Vagina (tissue), 2 donors: ENCODE results near the gene KRT20. TPM values are rescaled to one million over a fixed set of nuclear protein-coding genes. Genes with fewer than 3 reads are reported as not detected.
"Not testable (repeated sequence)": the region's sequence is repeated elsewhere in the genome, so short reads cannot be mapped to it uniquely, and the experiment has no call there.

Experiments
- DNase-seq, 2 donors: peaks; one replicate each; pipeline ENCODE4 v3.0.0-alpha.2; 2017; ENCODE audit errors: extremely low spot score in 2 of 2
- H3K27ac ChIP-seq: fragments of 200-600 bp; sonication (generic); one replicate; pipeline ENCODE4 v1.5.1; 2019
- H3K27me3 ChIP-seq: fragments of 200-600 bp; sonication (generic); one replicate; pipeline ENCODE4 v1.5.1; 2019
- H3K36me3 ChIP-seq, 2 donors: fragments of 200-600 bp; sonication (generic); one replicate each; pipeline ENCODE4 v1.5.1; 2017 to 2019
- H3K4me1 ChIP-seq: fragments of 200-600 bp; sonication (generic); one replicate; pipeline ENCODE4 v1.5.1; 2019
- H3K4me3 ChIP-seq, 2 donors: fragments of 200-600 bp; sonication (generic); 1 replicate in 1 of 2; 2 replicates in 1 of 2; pipeline ENCODE4 v1.5.1; 2016 to 2019
- H3K9me3 ChIP-seq: fragments of 200-600 bp; sonication (generic); one replicate; pipeline ENCODE4 v1.5.1; 2019
- CTCF ChIP-seq, 3 experiments: fragments of 450-650 bp in 2 of 3; fragments of 200-600 bp in 1 of 3; sonication (generic) in 1 of 3; IDR thresholded peaks; one replicate each; pipeline ENCODE4 v1.5.1; 2017 to 2019; ENCODE audit warnings: antibody characterized with exemption in 3 of 3, mild to moderate bottlenecking in 2 of 3, moderate library complexity in 2 of 3
- POLR2A ChIP-seq, 2 donors: fragments of 450-650 bp; IDR thresholded peaks; one replicate each; pipeline ENCODE4 v1.6.1; 2017; ENCODE audit warnings: antibody characterized with exemption in 2 of 2, mild to moderate bottlenecking in 2 of 2, moderate library complexity in 2 of 2
- POLR2AphosphoS5 ChIP-seq, 2 donors: sonication (generic); formaldehyde crosslinking; IDR thresholded peaks; one replicate each; pipeline ENCODE4 v1.9.0; 2017; ENCODE audit warnings: antibody characterized with exemption in 2 of 2, mild to moderate bottlenecking in 2 of 2, low read depth in 1 of 2; ENCODE audit not compliant: insufficient read depth in 1 of 2
- intact Hi-C: fragments of 100-400 bp; cut with DNase I; formaldehyde crosslinking; loops from one replicate; pipeline ENCODE4 v1.15.1; 2023
- total RNA-seq: library from RNA; depleted of rRNA; stranded (reverse); fragments of >200 nt; gene quantifications from one replicate; pipeline ENCODE4 v1.2.3, GENCODE V29; 2016

Gene KRT20
- total RNA-seq, 1 donor from 2014 or later, result not detected

GRCh38 chr17:40921026-40921425 lies 36.0 kb upstream of the KRT20 start:
- Histone ChIP-seq H3K4me3 (no peak overlapping the region), H3K9me3 (no peaks in the 10 kb centered on the region), H3K36me3 (no peaks in the 10 kb centered on the region), H3K27ac (peak overlapping the region; percentile 56), H3K4me1 (peaks cover 20% of the 10 kb centered on the region), H3K27me3 (no peaks in the 10 kb centered on the region)
- TF ChIP-seq CTCF (IDR thresholded peaks at IDR 0.05) (no peak), POLR2A (IDR thresholded peaks at IDR 0.05) (no peak), POLR2AphosphoS5 (IDR thresholded peaks at IDR 0.05; ENCODE audit: insufficient read depth in 1 of 2, low read depth in 1 of 2) (no peak)
- no peak for DNase-seq
- intact Hi-C loops, result no loop called here

GRCh38 chr17:40917116-40917515 lies 32.1 kb upstream of the KRT20 start:
- intact Hi-C loops, result loop anchor here (10.0 kb wide), 1 partner anchor 638 kb away; no protein-coding TSS in a partner anchor
- not testable (repeated sequence) for H3K27ac ChIP-seq, H3K9me3 ChIP-seq, H3K36me3 ChIP-seq, DNase-seq, H3K27me3 ChIP-seq, H3K4me3 ChIP-seq
- H3K4me1 ChIP-seq, result peaks cover 30% of the 10 kb centered on the region

DNA sequence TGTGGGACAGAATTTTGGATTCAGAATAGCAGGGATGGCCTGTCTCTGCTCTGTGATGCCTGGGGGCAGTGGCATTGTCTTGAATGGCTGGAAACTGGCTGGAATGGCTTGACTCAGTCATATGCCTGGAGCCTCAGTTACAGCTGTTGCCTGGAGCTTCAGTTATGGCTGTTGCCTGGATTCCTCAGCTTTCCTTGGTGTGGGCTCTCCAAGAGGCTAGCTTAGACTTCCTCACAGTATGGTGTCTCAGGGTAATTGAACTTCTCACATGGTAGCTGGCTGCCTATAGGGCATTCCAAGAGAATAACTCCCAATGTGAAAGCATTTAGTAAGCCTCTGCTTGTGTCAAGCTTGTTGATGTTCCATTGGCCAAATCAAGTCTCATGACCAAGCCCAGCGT lies 31.3 kb upstream of the KRT20 start:
- no peaks in the 10 kb centered on the region for H3K9me3 ChIP-seq
- H3K27ac ChIP-seq, result peak overlapping the region; percentile 12
- H3K36me3 ChIP-seq, result no peaks in the 10 kb centered on the region
- H3K4me3 ChIP-seq, result no peak overlapping the region
- DNase-seq, result no peak
- peaks cover 32% of the 10 kb centered on the region for H3K4me1 ChIP-seq
- intact Hi-C loops, result loop anchor here (10.0 kb wide), 1 partner anchor 638 kb away; no protein-coding TSS in a partner anchor
- TF ChIP-seq CTCF (IDR thresholded peaks at IDR 0.05) (no peak), POLR2A (IDR thresholded peaks at IDR 0.05) (no peak), POLR2AphosphoS5 (IDR thresholded peaks at IDR 0.05; ENCODE audit: insufficient read depth in 1 of 2, low read depth in 1 of 2) (no peak)
- no peaks in the 10 kb centered on the region for H3K27me3 ChIP-seq

- intact Hi-C loops, result loop anchor here (10.0 kb wide), 1 partner anchor 639 kb away; no protein-coding TSS in a partner anchor
Measured at GRCh38 chr17:40915721-40916256, 30.7 kb upstream of the KRT20 start.

DNA sequence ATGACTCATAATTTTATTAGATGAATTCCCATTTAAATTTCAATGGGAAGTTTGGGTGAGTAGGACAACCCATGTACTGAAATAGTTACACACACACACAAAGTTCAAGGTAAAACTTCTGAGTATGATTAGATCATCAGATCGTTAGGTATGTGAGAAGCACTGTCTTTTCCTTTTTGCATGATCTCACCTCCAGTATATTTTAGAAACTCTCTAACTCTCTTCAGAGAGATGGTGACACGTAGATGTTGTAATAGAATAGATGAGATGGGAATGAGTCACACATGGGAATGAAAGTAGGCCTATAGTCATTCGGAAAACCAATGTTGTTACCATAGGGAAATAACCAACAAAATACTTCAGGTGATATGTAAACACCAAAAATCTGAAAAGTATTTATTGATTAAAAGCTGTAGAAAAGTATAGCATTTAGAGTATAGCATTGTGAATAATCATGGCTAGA lies 30.2 kb upstream of the KRT20 start:
- intact Hi-C loops, result loop anchor here (10.0 kb wide), 1 partner anchor 640 kb away; no protein-coding TSS in a partner anchor
- Histone ChIP-seq H3K27ac (peak overlapping the region; percentile 12), H3K9me3 (no peaks in the 10 kb centered on the region), H3K27me3 (no peaks in the 10 kb centered on the region), H3K4me3 (no peak overlapping the region), H3K36me3 (no peaks in the 10 kb centered on the region), H3K4me1 (peaks cover 40% of the 10 kb centered on the region)
- DNase-seq, result no peak
- TF ChIP-seq CTCF (IDR thresholded peaks at IDR 0.05) (no peak), POLR2AphosphoS5 (IDR thresholded peaks at IDR 0.05; ENCODE audit: insufficient read depth in 1 of 2, low read depth in 1 of 2) (peak in 1 of 2 donors; percentile 81)

More at GRCh38 chr17:40915721-40916256, 30.7 kb upstream of the KRT20 start:
- Histone ChIP-seq H3K27ac (peak overlapping the region; percentile 12), H3K27me3 (no peaks in the 10 kb centered on the region), H3K4me1 (peaks cover 38% of the 10 kb centered on the region), H3K4me3 (no peak overlapping the region), H3K36me3 (no peaks in the 10 kb centered on the region), H3K9me3 (no peaks in the 10 kb centered on the region)
- no peak for DNase-seq
- no peak for TF ChIP-seq CTCF (IDR thresholded peaks at IDR 0.05)
- TF ChIP-seq POLR2AphosphoS5 (IDR thresholded peaks at IDR 0.05; ENCODE audit: insufficient read depth in 1 of 2, low read depth in 1 of 2), result no peak
- TF ChIP-seq POLR2A (IDR thresholded peaks at IDR 0.05), result no peak
